ENCODE measurements around the gene NCOA6.

The NCOA6 gene

DNA sequence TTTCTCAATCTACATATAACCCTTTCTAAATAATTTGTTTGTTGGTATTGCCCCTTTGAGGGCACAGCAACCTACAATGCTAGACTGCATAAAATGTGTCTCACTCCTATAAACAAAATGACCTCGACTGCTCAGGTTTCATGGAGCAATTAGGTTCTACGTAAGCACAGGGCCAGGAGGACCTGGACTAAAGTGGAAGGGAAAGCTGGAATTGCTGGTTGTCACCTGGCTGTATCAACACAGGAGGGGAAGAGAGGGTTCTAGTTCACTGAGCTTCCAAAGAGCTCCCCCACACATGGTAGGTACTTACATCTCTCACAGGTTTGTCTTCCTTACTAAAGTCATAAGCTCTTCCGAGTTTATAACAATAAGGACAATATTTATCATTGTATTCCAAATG is 51.0 kb downstream of the NCOA6 start:
- H3K9me3 ChIP-seq (ENCODE audit: insufficient read depth, low read depth, low read length): no peaks in the 10 kb centered on the region
- H3K4me3 ChIP-seq (ENCODE audit: low read length): no peak overlapping the region
- H3K27ac ChIP-seq (ENCODE audit: low read depth, low read length): no peak overlapping the region
- no peaks in the 10 kb centered on the region for H3K27me3 ChIP-seq (ENCODE audit: insufficient read depth, low read length)
- peaks cover 26% of the 10 kb centered on the region for H3K36me3 ChIP-seq (ENCODE audit: insufficient read depth, low read length)
- H3K9ac ChIP-seq (ENCODE audit: low read depth, low read length): no peak overlapping the region
- WGBS: 100% methylated on average over 2 of the region's 3 CpGs
- no peaks in the 10 kb centered on the region for H3K4me1 ChIP-seq (ENCODE audit: insufficient read depth, low read length)

DNA sequence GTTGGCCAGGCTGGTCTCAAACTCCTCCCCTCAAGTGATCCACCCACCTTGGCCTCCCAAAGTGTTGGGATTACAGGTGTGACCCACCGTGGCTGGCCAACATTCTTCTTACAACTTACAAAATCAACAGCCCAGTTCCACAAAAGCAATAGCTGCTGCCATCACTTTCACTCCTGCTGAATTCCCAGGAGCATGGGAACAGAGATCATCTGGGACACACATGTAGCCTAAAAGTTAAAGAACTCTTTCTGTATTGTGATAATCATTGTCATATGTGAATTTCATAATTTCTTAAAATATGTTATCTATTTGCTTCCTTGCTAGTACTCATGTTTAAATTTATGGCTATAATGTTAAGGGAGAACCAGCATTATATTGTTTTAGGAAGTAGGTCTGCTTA is 51.7 kb downstream of the NCOA6 start:
- Histone ChIP-seq H3K27me3 (ENCODE audit: insufficient read depth, low read length) (no peaks in the 10 kb centered on the region), H3K36me3 (ENCODE audit: insufficient read depth, low read length) (peaks cover 26% of the 10 kb centered on the region), H3K4me3 (ENCODE audit: low read length) (no peak overlapping the region), H3K9ac (ENCODE audit: low read depth, low read length) (no peak overlapping the region), H3K4me1 (ENCODE audit: insufficient read depth, low read length) (no peaks in the 10 kb centered on the region), H3K9me3 (ENCODE audit: insufficient read depth, low read depth, low read length) (no peaks in the 10 kb centered on the region), H3K27ac (ENCODE audit: low read depth, low read length) (no peak overlapping the region)
- 91% methylated on average over 1 of the region's 1 CpG for WGBS

DNA sequence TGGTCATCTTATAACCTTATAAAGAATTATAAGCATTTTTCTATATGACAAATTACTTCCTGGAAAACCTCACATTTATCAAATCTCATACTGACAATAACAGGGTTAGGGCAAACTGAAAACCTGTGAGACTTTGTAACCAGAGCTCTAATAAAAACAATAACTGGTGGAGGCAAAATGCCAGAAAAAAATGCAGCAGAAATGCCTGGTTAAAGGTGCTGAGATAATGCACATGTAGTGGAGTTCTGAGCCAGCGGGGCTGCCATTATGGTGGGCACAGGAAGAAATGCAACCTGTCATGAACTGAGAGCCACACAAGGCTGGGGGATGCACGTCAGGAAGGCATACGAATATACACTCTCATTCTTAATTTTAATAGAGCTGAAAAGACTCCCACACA is 53.0 kb downstream of the NCOA6 start:
- no peaks in the 10 kb centered on the region for H3K27me3 ChIP-seq (ENCODE audit: insufficient read depth, low read length)
- peaks cover 39% of the 10 kb centered on the region for H3K36me3 ChIP-seq (ENCODE audit: insufficient read depth, low read length)
- 94% methylated on average over 3 of the region's 3 CpGs for WGBS
- no peaks in the 10 kb centered on the region for H3K4me1 ChIP-seq (ENCODE audit: insufficient read depth, low read length)
- no peak overlapping the region for H3K4me3 ChIP-seq (ENCODE audit: low read length)
- no peaks in the 10 kb centered on the region for H3K9me3 ChIP-seq (ENCODE audit: insufficient read depth, low read depth, low read length)
- no peak overlapping the region for H3K27ac ChIP-seq (ENCODE audit: low read depth, low read length)
- H3K9ac ChIP-seq (ENCODE audit: low read depth, low read length): no peak overlapping the region

DNA sequence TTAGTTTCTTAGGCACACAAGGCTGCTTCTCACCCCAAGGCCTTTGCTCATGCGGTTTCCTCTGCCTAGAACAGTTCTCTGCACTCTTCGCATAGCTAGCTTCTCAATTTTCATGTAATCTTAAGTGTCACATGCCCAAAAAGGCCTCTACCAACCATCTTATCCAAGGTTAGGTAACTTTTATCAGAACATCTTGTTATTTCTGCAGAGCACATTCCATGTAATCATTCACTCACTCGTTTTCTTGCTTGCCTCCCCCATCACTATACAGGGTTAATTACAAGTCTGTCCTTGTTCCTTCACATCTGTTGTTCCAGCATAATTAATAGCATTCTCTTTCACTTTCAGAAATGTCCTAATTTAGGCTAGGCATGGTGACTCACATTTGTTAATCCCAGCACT is 53.8 kb downstream of the NCOA6 start:
- Histone ChIP-seq H3K4me1 (ENCODE audit: insufficient read depth, low read length) (no peaks in the 10 kb centered on the region), H3K9ac (ENCODE audit: low read depth, low read length) (no peak overlapping the region), H3K36me3 (ENCODE audit: insufficient read depth, low read length) (peaks cover 40% of the 10 kb centered on the region), H3K27ac (ENCODE audit: low read depth, low read length) (no peak overlapping the region), H3K4me3 (ENCODE audit: low read length) (no peak overlapping the region), H3K27me3 (ENCODE audit: insufficient read depth, low read length) (no peaks in the 10 kb centered on the region), H3K9me3 (ENCODE audit: insufficient read depth, low read depth, low read length) (no peaks in the 10 kb centered on the region)
- 92% methylated on average over 3 of the region's 3 CpGs for WGBS

DNA sequence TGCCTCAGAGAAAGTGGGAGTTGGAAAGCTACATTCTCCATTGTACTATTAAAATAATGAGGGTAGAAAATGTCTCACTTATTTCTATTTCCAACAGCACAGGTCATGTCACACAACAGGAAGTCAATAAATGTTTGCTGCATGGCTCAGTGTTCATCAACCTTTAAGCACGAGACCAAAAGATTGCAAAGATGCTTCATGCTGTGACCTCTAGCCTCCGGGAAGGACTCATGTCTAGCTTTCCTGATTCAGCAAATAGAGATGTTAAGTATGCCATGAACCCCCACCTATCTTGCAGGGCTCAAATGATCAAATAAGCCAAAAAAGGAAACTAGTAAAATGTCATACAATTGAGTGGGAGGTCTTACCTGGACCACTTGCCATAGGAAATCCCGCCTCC is 57.4 kb downstream of the NCOA6 start:
- no peak overlapping the region for H3K27ac ChIP-seq (ENCODE audit: low read depth, low read length)
- no peaks in the 10 kb centered on the region for H3K27me3 ChIP-seq (ENCODE audit: insufficient read depth, low read length)
- no peaks in the 10 kb centered on the region for H3K4me1 ChIP-seq (ENCODE audit: insufficient read depth, low read length)
- peaks cover 31% of the 10 kb centered on the region; the same call in 1 of the 2 replicates for H3K36me3 ChIP-seq (ENCODE audit: insufficient read depth, low read length)
- no peak overlapping the region for H3K4me3 ChIP-seq (ENCODE audit: low read length)
- no peak overlapping the region for H3K9ac ChIP-seq (ENCODE audit: low read depth, low read length)
- no peaks in the 10 kb centered on the region for H3K9me3 ChIP-seq (ENCODE audit: insufficient read depth, low read depth, low read length)
- WGBS: 93% methylated on average over 3 of the region's 3 CpGs

DNA sequence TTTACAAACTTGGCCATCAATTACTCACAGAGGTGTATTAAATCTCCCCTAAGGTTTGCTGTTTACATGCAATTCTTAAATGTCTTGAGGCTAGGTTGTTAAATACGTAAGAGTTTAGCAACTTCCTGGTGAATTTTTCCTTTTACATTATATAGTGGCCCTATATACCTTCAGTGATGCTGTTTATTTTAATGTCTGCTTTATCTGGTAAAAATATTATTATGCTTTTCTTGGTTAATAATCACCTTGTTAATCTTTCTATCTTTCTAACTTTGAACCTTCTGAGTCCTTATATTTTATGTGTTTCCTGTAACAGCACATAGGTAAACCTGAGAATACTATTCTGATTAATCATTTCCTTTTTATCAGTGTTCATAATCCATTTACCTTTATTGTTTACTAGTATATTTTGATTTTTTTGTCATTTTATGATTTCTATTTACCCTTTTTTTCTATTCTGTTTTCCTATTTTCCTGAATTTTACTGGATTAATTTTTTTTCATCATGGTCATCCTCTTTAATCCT is 63.4 kb downstream of the NCOA6 start:
- Histone ChIP-seq H3K9me3 (ENCODE audit: insufficient read depth, low read depth, low read length) (no peaks in the 10 kb centered on the region), H3K9ac (ENCODE audit: low read depth, low read length) (no peak overlapping the region), H3K27me3 (ENCODE audit: insufficient read depth, low read length) (no peaks in the 10 kb centered on the region), H3K27ac (ENCODE audit: low read depth, low read length) (no peak overlapping the region), H3K4me1 (ENCODE audit: insufficient read depth, low read length) (no peaks in the 10 kb centered on the region), H3K4me3 (ENCODE audit: low read length) (no peak overlapping the region), H3K36me3 (ENCODE audit: insufficient read depth, low read length) (peaks cover 45% of the 10 kb centered on the region)
- WGBS: no CpG with 5 or more reads among the region's 1 CpG

DNA sequence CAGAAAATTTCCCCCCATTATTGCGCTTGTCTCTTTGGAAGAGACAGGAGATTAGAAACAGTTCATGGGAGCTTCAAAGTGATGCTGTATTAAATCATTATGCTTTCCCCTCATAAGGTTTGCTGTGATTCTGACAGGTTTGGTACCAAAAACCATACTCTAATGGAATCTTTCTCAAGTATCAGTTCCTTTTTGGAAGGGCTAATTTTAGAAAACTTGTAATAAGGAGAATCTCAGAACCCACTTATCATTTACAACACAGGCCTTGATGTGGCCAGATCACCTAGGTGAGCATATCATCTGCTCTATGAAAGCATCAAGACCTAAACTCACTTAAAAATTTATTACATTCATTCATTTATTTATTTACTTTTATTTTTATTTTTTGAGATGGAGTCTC is 70.1 kb downstream of the NCOA6 start:
- H3K36me3 ChIP-seq (ENCODE audit: insufficient read depth, low read length): peaks cover 60% of the 10 kb centered on the region

DNA sequence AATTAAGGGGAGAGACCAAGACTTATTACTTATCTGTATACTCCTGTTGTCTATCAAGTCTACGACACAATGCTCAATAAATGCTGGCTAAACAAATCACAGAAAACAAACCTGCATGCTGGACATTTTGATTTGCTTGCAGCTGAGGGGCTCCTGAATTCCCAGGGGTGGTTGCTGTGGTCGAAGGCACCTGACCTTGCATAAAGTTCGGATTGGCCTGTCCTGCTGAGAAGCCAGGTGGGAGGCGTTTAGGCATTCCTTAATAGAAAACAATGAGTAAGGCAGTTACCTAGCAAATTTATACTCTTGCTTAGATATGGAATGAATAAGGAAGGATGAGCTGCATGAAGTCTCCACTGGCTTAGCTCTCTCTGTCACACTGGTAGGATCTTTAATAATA is 70.8 kb downstream of the NCOA6 start:
- 69% methylated on average over 4 of the region's 4 CpGs for WGBS

More for the DNA sequence above, 70.1 kb downstream of the NCOA6 start:
- H3K4me3 ChIP-seq (ENCODE audit: low read length): no peak overlapping the region
- WGBS: no CpG with 5 or more reads among the region's 1 CpG
- no peak overlapping the region for H3K27ac ChIP-seq (ENCODE audit: low read depth, low read length)
- H3K9ac ChIP-seq (ENCODE audit: low read depth, low read length): no peak overlapping the region
- no peaks in the 10 kb centered on the region for H3K27me3 ChIP-seq (ENCODE audit: insufficient read depth, low read length)
- H3K9me3 ChIP-seq (ENCODE audit: insufficient read depth, low read depth, low read length): no peaks in the 10 kb centered on the region
- H3K4me1 ChIP-seq (ENCODE audit: insufficient read depth, low read length): peaks cover 7% of the 10 kb centered on the region; the same call in 1 of the 2 replicates

DNA sequence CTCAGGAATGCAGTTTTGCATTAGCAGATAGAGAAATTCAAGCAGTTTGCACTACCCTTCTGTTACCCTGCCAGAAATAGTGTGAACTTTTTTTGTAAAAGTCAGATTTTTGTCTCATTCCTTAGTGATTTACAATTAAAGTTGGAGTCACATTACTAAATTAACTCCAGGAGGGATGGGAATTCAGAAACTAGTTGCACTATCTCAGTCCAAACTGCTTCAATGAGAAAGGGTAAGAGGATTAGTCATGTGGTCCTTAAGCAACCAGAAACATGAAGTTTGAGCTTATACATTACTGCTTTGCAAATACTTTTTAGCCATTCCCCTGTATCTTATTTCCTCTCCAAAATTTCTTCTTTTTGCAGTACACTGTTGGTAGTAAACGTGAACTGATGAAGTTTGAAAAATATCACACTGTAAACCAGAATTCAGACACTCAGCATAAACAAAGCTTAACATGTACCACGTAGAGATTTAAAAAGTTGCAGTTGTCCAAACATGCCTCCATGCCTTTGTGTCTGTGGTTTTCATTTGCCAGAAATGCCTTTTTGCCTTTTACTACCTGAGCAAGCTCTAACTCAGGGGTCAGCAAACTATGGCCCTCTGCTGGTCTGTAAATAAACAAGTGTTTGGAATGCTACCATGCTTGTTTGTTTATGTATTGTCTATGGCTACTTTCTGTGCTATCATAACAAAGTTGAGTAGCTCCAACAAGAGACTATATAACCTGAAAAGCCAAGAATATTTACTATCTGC is 71.6 kb downstream of the NCOA6 start:
- 94% methylated on average over 2 of the region's 2 CpGs for WGBS
- peaks cover 64% of the 10 kb centered on the region for H3K36me3 ChIP-seq (ENCODE audit: insufficient read depth, low read length)
- no peak overlapping the region for H3K27ac ChIP-seq (ENCODE audit: low read depth, low read length)
- no peaks in the 10 kb centered on the region for H3K27me3 ChIP-seq (ENCODE audit: insufficient read depth, low read length)
- no peaks in the 10 kb centered on the region for H3K9me3 ChIP-seq (ENCODE audit: insufficient read depth, low read depth, low read length)
- H3K4me1 ChIP-seq (ENCODE audit: insufficient read depth, low read length): peaks cover 7% of the 10 kb centered on the region; the same call in 1 of the 2 replicates
- H3K4me3 ChIP-seq (ENCODE audit: low read length): no peak overlapping the region
- no peak overlapping the region for H3K9ac ChIP-seq (ENCODE audit: low read depth, low read length)

More for the DNA sequence above, 70.8 kb downstream of the NCOA6 start:
- H3K9me3 ChIP-seq (ENCODE audit: insufficient read depth, low read depth, low read length): no peaks in the 10 kb centered on the region
- H3K4me1 ChIP-seq (ENCODE audit: insufficient read depth, low read length): peaks cover 7% of the 10 kb centered on the region; the same call in 1 of the 2 replicates
- H3K27me3 ChIP-seq (ENCODE audit: insufficient read depth, low read length): no peaks in the 10 kb centered on the region
- no peak overlapping the region for H3K9ac ChIP-seq (ENCODE audit: low read depth, low read length)
- no peak overlapping the region for H3K4me3 ChIP-seq (ENCODE audit: low read length)
- peaks cover 64% of the 10 kb centered on the region for H3K36me3 ChIP-seq (ENCODE audit: insufficient read depth, low read length)
- H3K27ac ChIP-seq (ENCODE audit: low read depth, low read length): peak overlapping the region; percentile 26; the same call in 1 of the 2 replicates

DNA sequence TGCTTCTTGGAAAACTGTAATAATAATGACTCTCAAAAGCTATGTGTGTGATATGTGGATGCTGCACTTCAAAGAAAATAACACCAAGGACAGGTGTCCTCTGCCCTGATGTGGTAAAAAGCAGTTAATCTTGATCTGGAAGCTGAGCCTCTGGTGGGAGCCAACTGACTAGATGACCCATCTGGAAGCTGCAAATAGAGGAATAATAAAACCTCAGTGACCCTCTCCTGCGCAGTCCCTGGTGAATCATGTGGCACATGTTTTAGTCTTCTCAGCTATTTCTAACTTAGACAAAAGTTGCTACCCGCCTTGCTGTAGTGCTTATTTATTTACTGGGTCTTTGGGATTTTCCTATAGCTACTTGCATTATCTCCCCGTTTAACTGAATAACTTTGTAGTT is 74.0 kb downstream of the NCOA6 start:
- Histone ChIP-seq H3K4me3 (ENCODE audit: low read length) (no peak overlapping the region), H3K36me3 (ENCODE audit: insufficient read depth, low read length) (peaks cover 49% of the 10 kb centered on the region)

DNA sequence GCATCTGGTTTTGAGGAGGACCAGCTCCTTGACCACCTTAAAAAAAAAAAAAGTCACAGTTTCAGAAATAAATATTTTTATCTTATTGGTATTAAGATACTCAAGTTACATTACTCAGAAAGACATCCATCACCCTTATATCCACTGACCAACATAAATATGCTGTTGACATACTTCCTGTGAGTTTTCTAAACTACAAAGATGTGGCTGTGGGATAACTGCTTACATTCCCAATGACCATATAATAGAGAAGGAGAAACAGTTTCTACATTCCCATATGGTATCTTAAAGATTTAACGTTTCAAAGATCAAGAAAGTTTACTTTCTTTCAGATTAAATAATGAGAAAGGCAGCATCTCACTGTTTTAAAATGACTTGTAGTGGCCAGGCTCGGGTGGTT is 75.0 kb downstream of the NCOA6 start:
- Histone ChIP-seq H3K36me3 (ENCODE audit: insufficient read depth, low read length) (peaks cover 49% of the 10 kb centered on the region), H3K4me1 (ENCODE audit: insufficient read depth, low read length) (peaks cover 7% of the 10 kb centered on the region; the same call in 1 of the 2 replicates), H3K9me3 (ENCODE audit: insufficient read depth, low read depth, low read length) (no peaks in the 10 kb centered on the region), H3K27ac (ENCODE audit: low read depth, low read length) (no peak overlapping the region), H3K27me3 (ENCODE audit: insufficient read depth, low read length) (no peaks in the 10 kb centered on the region), H3K4me3 (ENCODE audit: low read length) (no peak overlapping the region), H3K9ac (ENCODE audit: low read depth, low read length) (no peak overlapping the region)
- WGBS: 93% methylated on average over 1 of the region's 2 CpGs

More for the DNA sequence above, 74.0 kb downstream of the NCOA6 start:
- Histone ChIP-seq H3K27me3 (ENCODE audit: insufficient read depth, low read length) (no peaks in the 10 kb centered on the region), H3K9me3 (ENCODE audit: insufficient read depth, low read depth, low read length) (no peaks in the 10 kb centered on the region), H3K9ac (ENCODE audit: low read depth, low read length) (no peak overlapping the region), H3K27ac (ENCODE audit: low read depth, low read length) (no peak overlapping the region), H3K4me1 (ENCODE audit: insufficient read depth, low read length) (peaks cover 7% of the 10 kb centered on the region; the same call in 1 of the 2 replicates)
- 98% methylated on average over 2 of the region's 3 CpGs for WGBS

Measured in HUES64 (cell line).